ENCODE data around the gene GPATCH8. TPM values are rescaled to one million over a fixed set of nuclear protein-coding genes. Genes with fewer than 3 reads are reported as not detected.

Gene GPATCH8
- 10 to 100 TPM; 55.1 to 71.2 (median 59.8) TPM for total RNA-seq

DNA sequence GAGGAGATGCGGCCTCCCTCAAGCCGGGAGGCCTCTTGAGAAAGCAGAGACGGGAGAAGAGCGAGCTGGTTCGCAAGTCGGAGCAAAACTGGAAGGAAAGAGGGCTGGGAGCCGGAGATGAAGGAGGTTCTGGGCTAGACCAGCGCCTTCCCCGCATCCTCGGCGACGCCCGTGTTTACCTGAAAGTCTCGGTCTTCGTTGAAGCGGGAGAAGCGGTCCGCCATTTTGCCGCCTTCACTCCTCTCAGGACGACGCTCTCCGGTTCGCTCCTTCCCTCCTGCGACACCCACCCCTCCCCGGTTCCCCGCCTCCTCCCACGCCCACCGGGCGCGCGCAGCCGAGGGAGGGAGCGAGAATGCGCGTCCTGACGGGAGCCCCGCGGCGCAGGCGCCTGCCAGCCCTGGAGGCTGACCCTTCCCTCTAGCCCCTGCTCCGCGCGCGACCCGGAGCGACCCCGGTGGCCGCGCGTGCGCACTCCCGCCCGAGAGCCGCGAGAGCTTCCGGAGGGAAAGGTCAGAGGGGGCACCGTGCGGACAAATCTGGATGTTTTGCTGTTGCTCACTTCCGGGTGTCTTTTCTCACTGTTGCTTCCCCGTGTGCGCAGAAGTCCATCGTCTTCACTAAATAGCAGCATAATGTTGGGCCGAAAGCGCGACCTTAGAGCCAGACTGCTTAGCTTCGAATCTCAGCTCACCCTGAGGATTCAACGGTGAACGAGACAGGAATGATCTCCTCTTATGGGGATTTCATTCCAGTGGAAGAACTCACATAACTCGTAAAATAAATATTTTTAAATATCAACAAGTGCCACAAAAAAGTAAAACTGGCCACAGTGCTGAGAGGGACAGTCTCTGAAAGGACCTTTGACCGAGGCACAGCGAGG lies at the start of gene GPATCH8:
Gene GPATCH8, minus strand, starts transcription at position 260 of the 883 bp plus-strand sequence. Its CDS starts 36 bp downstream, at position 224.
- H3K4me1 ChIP-seq: peaks cover 0 to 45% (median 29%) of the 10 kb centered on the region in 4 donors
- H3K9me3 ChIP-seq: no peaks in the 10 kb centered on the region
- peak within 1 kb of the TSS; percentile 75 to 95 (median 90) for H3K27ac ChIP-seq
- TF ChIP-seq EP300 (IDR thresholded peaks at IDR 0.05) (peak; percentile 18 to 92), POLR2A (IDR thresholded peaks at IDR 0.05) (peak; percentile 66 to 82)
- TF ChIP-seq, protein P1, sequence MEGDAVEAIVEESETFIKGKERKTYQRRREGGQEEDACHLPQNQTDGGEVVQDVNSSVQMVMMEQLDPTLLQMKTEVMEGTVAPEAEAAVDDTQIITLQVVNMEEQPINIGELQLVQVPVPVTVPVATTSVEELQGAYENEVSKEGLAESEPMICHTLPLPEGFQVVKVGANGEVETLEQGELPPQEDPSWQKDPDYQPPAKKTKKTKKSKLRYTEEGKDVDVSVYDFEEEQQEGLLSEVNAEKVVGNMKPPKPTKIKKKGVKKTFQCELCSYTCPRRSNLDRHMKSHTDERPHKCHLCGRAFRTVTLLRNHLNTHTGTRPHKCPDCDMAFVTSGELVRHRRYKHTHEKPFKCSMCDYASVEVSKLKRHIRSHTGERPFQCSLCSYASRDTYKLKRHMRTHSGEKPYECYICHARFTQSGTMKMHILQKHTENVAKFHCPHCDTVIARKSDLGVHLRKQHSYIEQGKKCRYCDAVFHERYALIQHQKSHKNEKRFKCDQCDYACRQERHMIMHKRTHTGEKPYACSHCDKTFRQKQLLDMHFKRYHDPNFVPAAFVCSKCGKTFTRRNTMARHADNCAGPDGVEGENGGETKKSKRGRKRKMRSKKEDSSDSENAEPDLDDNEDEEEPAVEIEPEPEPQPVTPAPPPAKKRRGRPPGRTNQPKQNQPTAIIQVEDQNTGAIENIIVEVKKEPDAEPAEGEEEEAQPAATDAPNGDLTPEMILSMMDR (IDR thresholded peaks at IDR 0.05): peak in 1 of 5 experiments; percentile 48
- DNase-seq (ENCODE audit: low spot score in 2 of 2): peak; percentile 85 to 86
- H3K4me3 ChIP-seq: peak within 1 kb of the TSS; percentile 52 to 87 (median 77)
- peaks cover 0 to 6% of the 10 kb centered on the region in 2 donors for H3K27me3 ChIP-seq
- H3K36me3 ChIP-seq: no peaks in the 10 kb centered on the region
- WGBS, 2 donors: 3 to 4% methylated on average over 51 to 70 of the region's 71 CpGs

DNA sequence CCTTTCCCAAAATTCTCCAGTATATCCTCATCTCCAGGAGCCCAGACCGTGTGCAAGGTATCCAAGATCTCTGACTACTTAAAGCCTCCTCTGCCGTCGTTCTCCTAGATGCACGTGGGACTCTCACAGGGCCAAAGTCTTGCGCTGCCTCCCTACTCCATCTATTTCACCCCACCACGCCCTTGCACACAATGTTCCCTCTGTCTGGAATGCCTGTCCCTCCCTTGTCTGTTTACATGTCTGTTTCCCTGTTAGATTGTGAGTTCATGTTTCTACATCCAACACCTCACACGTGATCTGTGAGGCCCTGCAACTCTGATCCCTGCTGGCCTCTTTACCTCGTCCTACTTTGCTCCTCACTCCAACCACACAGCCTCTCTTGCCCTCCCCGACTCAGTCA lies 49.2 kb upstream of the GPATCH8 start:
- WGBS, 2 donors: 35 to 39% methylated on average over 9 of the region's 9 CpGs

DNA sequence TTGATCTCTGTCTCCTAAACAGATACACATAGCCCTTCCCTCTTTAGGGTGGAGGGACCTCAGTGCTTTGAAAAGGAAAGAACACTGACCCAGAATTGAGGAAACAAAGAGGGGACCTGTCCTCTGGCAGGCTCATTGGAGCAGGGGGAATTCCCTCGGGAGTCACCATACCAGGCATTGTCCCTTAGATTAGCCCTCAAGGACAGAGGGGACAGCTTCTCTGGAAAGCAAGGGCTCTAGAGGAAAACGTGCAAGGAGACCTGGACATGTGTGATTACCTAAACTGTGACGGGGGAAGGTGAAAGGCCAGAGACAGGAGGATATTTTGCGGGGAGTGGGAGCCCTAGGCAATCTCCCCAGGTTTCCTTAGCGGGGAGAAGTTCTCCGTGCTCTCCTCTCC lies 46.5 kb upstream of the GPATCH8 start:
- WGBS, 2 donors: 59 to 61% methylated on average over 6 of the region's 6 CpGs
- no peak for DNase-seq (ENCODE audit: low spot score in 2 of 2)
- no peaks in the 10 kb centered on the region for H3K36me3 ChIP-seq

More for the DNA sequence above, 49.2 kb upstream of the GPATCH8 start:
- DNase-seq (ENCODE audit: low spot score in 2 of 2): peak; percentile 57 to 61
- Histone ChIP-seq H3K27me3 (no peaks in the 10 kb centered on the region), H3K4me1 (peaks cover 0 to 23% (median 0%) of the 10 kb centered on the region in 4 donors), H3K36me3 (no peaks in the 10 kb centered on the region), H3K9me3 (no peaks in the 10 kb centered on the region), H3K27ac (peak overlapping the region in 2 of 4 donors; percentile 43 to 74), H3K4me3 (no peak overlapping the region)
- TF ChIP-seq, protein P1 (IDR thresholded peaks at IDR 0.05): no peak
- TF ChIP-seq EP300 (IDR thresholded peaks at IDR 0.05) (peak; percentile 15 to 79), POLR2A (IDR thresholded peaks at IDR 0.05) (peak in 1 of 2 donors; percentile 34)

DNA sequence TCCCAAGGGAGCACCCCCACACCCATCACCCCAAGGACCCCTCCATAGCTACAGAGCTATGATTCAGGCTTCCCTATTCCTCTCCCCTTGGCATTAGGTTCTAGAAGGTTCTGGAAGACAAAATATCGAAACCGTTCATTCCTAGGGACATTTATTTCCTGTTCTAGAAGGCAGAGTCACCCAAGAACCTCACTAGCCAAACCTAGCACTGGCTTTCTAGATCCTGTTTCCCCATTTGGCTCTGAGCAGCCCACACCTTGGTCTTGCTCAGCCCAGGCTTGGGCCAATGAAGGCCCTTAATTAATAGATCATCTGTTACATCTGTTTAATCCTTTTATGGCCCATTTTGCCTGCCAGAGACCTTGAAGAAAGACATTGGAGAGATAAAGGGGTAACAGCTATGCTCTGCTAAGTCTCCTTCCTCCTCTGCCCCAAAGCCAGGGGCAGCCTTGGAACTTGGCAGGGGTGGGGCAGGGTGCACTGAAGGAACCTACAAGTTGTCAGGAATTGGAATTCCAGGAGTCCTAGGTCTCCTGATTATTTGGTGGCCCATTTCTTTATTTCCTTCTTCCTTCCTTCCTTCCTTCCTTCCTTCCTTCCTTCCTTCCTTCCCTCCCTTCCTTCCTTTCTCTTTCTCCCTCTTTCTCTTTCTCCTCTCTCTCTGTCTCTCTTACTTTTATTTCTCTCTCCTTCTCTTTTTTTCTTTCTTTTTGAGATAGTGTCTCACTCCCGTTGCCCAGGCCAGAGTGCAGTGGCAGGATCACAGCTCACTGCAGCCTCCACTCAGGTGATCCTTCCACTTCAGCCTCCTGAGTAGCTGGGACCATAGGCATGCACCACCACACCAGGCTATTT lies 45.4 kb upstream of the GPATCH8 start:
- DNase-seq (ENCODE audit: low spot score in 2 of 2): no peak
- Histone ChIP-seq H3K27ac (peak overlapping the region in 2 of 4 donors; percentile 43 to 57), H3K9me3 (no peaks in the 10 kb centered on the region), H3K36me3 (no peaks in the 10 kb centered on the region), H3K4me1 (peaks cover 0 to 15% (median 0%) of the 10 kb centered on the region in 4 donors), H3K27me3 (no peaks in the 10 kb centered on the region), H3K4me3 (no peak overlapping the region)
- 75 to 77% methylated on average over 3 of the region's 3 CpGs for WGBS, 2 donors
- TF ChIP-seq POLR2A (IDR thresholded peaks at IDR 0.05) (no peak), EP300 (IDR thresholded peaks at IDR 0.05) (no peak)
- TF ChIP-seq, protein P1 (IDR thresholded peaks at IDR 0.05): no peak

More for the DNA sequence above, 46.5 kb upstream of the GPATCH8 start:
- no peak overlapping the region for H3K27ac ChIP-seq
- H3K9me3 ChIP-seq: no peaks in the 10 kb centered on the region
- H3K27me3 ChIP-seq: no peaks in the 10 kb centered on the region
- H3K4me1 ChIP-seq: peaks cover 0 to 11% (median 0%) of the 10 kb centered on the region in 4 donors
- TF ChIP-seq POLR2A (IDR thresholded peaks at IDR 0.05): no peak
- TF ChIP-seq, protein P1 (IDR thresholded peaks at IDR 0.05): no peak
- no peak for TF ChIP-seq EP300 (IDR thresholded peaks at IDR 0.05)
- H3K4me3 ChIP-seq: no peak overlapping the region
